Astrocyte (in vitro differentiated cells and primary cell): Measurements from ENCODE around the gene COG1. TPM values are rescaled to one million over a fixed set of nuclear protein-coding genes. Genes with fewer than 3 reads are reported as not detected.

Experiments used
- DNase-seq: peaks from one replicate; pipeline ENCODE4 v3.0.0-alpha.2; 2010; ENCODE audit warnings: low read depth
- FAIRE-seq: peaks from 2 replicates; lab custom pipeline; 2011; peaks lifted over from hg19 to GRCh38; lab: Jason Lieb, UNC
- H2AFZ ChIP-seq: 2 replicates; pipeline ENCODE4 v1.6.0; 2012; ENCODE audit warnings: low read depth, low read length, inconsistent platforms
- H3K27ac ChIP-seq: 2 replicates; pipeline ENCODE4 v1.5.1; 2011; ENCODE audit warnings: low read depth, low read length, inconsistent platforms
- H3K27me3 ChIP-seq: 2 replicates; pipeline ENCODE4 v1.6.0; 2011; ENCODE audit warnings: low read length, inconsistent platforms; ENCODE audit not compliant: insufficient read depth
- H3K36me3 ChIP-seq: 2 replicates; pipeline ENCODE4 v1.5.1; 2011; ENCODE audit warnings: low read length, inconsistent platforms; ENCODE audit not compliant: insufficient read depth
- H3K4me1 ChIP-seq: 2 replicates; pipeline ENCODE4 v1.5.1; 2011; ENCODE audit warnings: low read length, inconsistent platforms; ENCODE audit not compliant: insufficient read depth
- H3K4me2 ChIP-seq: 2 replicates; pipeline ENCODE4 v1.6.0; 2012; ENCODE audit warnings: low read length, inconsistent platforms
- H3K4me3 ChIP-seq: 2 replicates; pipeline ENCODE4 v1.5.1; 2011; ENCODE audit warnings: low read depth, mild to moderate bottlenecking, low read length, inconsistent platforms; ENCODE audit not compliant: insufficient read depth
- H3K79me2 ChIP-seq: 2 replicates; pipeline ENCODE4 v1.6.0; 2012; ENCODE audit warnings: mild to moderate bottlenecking, low read length, inconsistent platforms; ENCODE audit not compliant: insufficient read depth
- H3K9ac ChIP-seq: 2 replicates; pipeline ENCODE4 v1.6.0; 2012; ENCODE audit warnings: mild to moderate bottlenecking, low read length, inconsistent platforms
- H3K9me3 ChIP-seq: 2 replicates; pipeline ENCODE4 v1.5.1; 2012; ENCODE audit warnings: low read depth, mild to moderate bottlenecking, low read length, inconsistent platforms; ENCODE audit not compliant: insufficient read depth
- H4K20me1 ChIP-seq: 2 replicates; pipeline ENCODE4 v1.6.0; 2012; ENCODE audit warnings: low read length, inconsistent platforms; ENCODE audit not compliant: insufficient read depth
- H3K27ac Mint-ChIP-seq: one replicate; pipeline ENCODE4 v1.8.0; 2021; ENCODE audit warnings: mild to moderate bottlenecking, mixed read lengths; ENCODE audit not compliant: unreplicated experiment
- H3K27me3 Mint-ChIP-seq: one replicate; pipeline ENCODE4 v1.8.0; 2021; ENCODE audit warnings: low read depth, mixed read lengths; ENCODE audit not compliant: unreplicated experiment
- H3K36me3 Mint-ChIP-seq: one replicate; pipeline ENCODE4 v1.8.0; 2021; ENCODE audit warnings: low read depth, mixed read lengths; ENCODE audit not compliant: unreplicated experiment
- H3K4me1 Mint-ChIP-seq: one replicate; pipeline ENCODE4 v1.8.0; 2021; ENCODE audit warnings: low read depth, mixed read lengths; ENCODE audit not compliant: unreplicated experiment
- H3K4me3 Mint-ChIP-seq: one replicate; pipeline ENCODE4 v1.8.0; 2021; ENCODE audit warnings: mild to moderate bottlenecking, moderate library complexity, mixed read lengths; ENCODE audit not compliant: unreplicated experiment
- H3K9me3 Mint-ChIP-seq: one replicate; pipeline ENCODE4 v1.8.0; 2021; ENCODE audit warnings: mild to moderate bottlenecking, mixed read lengths; ENCODE audit not compliant: unreplicated experiment
- CTCF ChIP-seq: IDR thresholded peaks from 2 replicates; pipeline ENCODE4 v1.5.1; 2011; ENCODE audit warnings: low read depth, mild to moderate bottlenecking, inconsistent platforms, low read length, moderate library complexity; ENCODE audit not compliant: insufficient read depth
- EZH2 ChIP-seq: IDR thresholded peaks from 2 replicates; pipeline ENCODE4 v1.6.1; 2012; ENCODE audit warnings: mild to moderate bottlenecking, low read length, inconsistent platforms; ENCODE audit not compliant: insufficient read depth
- total RNA-seq: library from RNA; stranded (reverse); gene quantifications from 2 replicates; pipeline ENCODE4 v1.2.1, GENCODE V29; 2021

The COG1 gene
- total RNA-seq, 1 donor from 2014 or later: 34.4 TPM

GRCh38 chr17:73203135-73203787 lies 10.4 kb downstream of the COG1 start:
- no peak overlapping the region for H2AFZ ChIP-seq
- H3K27me3 Mint-ChIP-seq: no peaks in the 10 kb centered on the region
- H3K36me3 ChIP-seq: peaks cover 80% of the 10 kb centered on the region
- H3K4me1 ChIP-seq: no peaks in the 10 kb centered on the region
- peaks cover 41% of the 10 kb centered on the region for H3K36me3 Mint-ChIP-seq
- H3K79me2 ChIP-seq: peaks cover 19% of the 10 kb centered on the region
- DNase-seq (no peak), FAIRE-seq (no peak)
- no peak overlapping the region for H3K27ac ChIP-seq
- TF ChIP-seq EZH2 (no peak), CTCF (no peak)
- no peaks in the 10 kb centered on the region for H3K9me3 ChIP-seq
- H3K27me3 ChIP-seq: no peaks in the 10 kb centered on the region
- H3K4me1 Mint-ChIP-seq: no peaks in the 10 kb centered on the region
- H3K9me3 Mint-ChIP-seq: no peaks in the 10 kb centered on the region
- peaks cover 84% of the 10 kb centered on the region for H4K20me1 ChIP-seq
- H3K4me3 ChIP-seq: no peak overlapping the region
- no peak overlapping the region for H3K9ac ChIP-seq
- H3K4me2 ChIP-seq: no peak overlapping the region
- no peak overlapping the region for H3K4me3 Mint-ChIP-seq
- H3K27ac Mint-ChIP-seq: no peak overlapping the region

GRCh38 chr17:73203788-73204479 lies 11.1 kb downstream of the COG1 start:
- H3K4me2 ChIP-seq: no peak overlapping the region
- Mint-ChIP-seq H3K27me3 (no peaks in the 10 kb centered on the region), H3K36me3 (peaks cover 37% of the 10 kb centered on the region), H3K4me1 (no peaks in the 10 kb centered on the region), H3K27ac (no peak overlapping the region), H3K9me3 (no peaks in the 10 kb centered on the region), H3K4me3 (no peak overlapping the region)
- H3K27me3 ChIP-seq: no peaks in the 10 kb centered on the region
- no peak overlapping the region for H2AFZ ChIP-seq
- no peaks in the 10 kb centered on the region for H3K9me3 ChIP-seq
- DNase-seq (no peak), FAIRE-seq (no peak)
- no peak for TF ChIP-seq EZH2
- peaks cover 80% of the 10 kb centered on the region for H3K36me3 ChIP-seq
- H3K27ac ChIP-seq: no peak overlapping the region
- no peak overlapping the region for H3K4me3 ChIP-seq
- peaks cover 80% of the 10 kb centered on the region for H4K20me1 ChIP-seq
- peaks cover 12% of the 10 kb centered on the region for H3K79me2 ChIP-seq
- no peaks in the 10 kb centered on the region for H3K4me1 ChIP-seq
- no peak overlapping the region for H3K9ac ChIP-seq

GRCh38 chr17:73205459-73205961 lies 12.7 kb downstream of the COG1 start:
- Mint-ChIP-seq H3K27ac (no peak overlapping the region), H3K4me3 (no peak overlapping the region)
- no peak for TF ChIP-seq CTCF
- no peak for TF ChIP-seq EZH2

More at GRCh38 chr17:73205459-73205961, 12.7 kb downstream of the COG1 start:
- no peak overlapping the region for H3K9ac ChIP-seq
- H3K4me1 ChIP-seq: peaks cover 2% of the 10 kb centered on the region
- H3K36me3 ChIP-seq: peaks cover 72% of the 10 kb centered on the region
- H2AFZ ChIP-seq: no peak overlapping the region
- FAIRE-seq: no peak
- H3K4me3 ChIP-seq: no peak overlapping the region
- H3K27ac ChIP-seq: no peak overlapping the region
- no peak overlapping the region for H3K4me2 ChIP-seq
- no peaks in the 10 kb centered on the region for H3K27me3 Mint-ChIP-seq
- peaks cover 74% of the 10 kb centered on the region for H4K20me1 ChIP-seq
- peaks cover 14% of the 10 kb centered on the region for H3K79me2 ChIP-seq
- peaks cover 7% of the 10 kb centered on the region for H3K4me1 Mint-ChIP-seq
- no peak for DNase-seq
- peaks cover 28% of the 10 kb centered on the region for H3K36me3 Mint-ChIP-seq
- H3K27me3 ChIP-seq: no peaks in the 10 kb centered on the region
- no peaks in the 10 kb centered on the region for H3K9me3 Mint-ChIP-seq
- no peaks in the 10 kb centered on the region for H3K9me3 ChIP-seq
